Mesenchymal stem cell (in vitro differentiated cells and primary cell): ENCODE measurements around the gene GALNT16.

Experiments
- DNase-seq: peaks from one replicate; pipeline ENCODE4 v3.0.0-alpha.2; 2013
- H2AFZ ChIP-seq: one replicate; pipeline ENCODE4 v1.6.1; 2013; ENCODE audit warnings: low read depth, mild to moderate bottlenecking, control low read depth, inconsistent platforms, low read length, moderate library complexity
- H2AK5ac ChIP-seq: 2 replicates; pipeline ENCODE4 v1.6.1; 2013; ENCODE audit warnings: low read length, moderate library complexity, mild to moderate bottlenecking, inconsistent platforms; ENCODE audit not compliant: severe bottlenecking
- H2BK120ac ChIP-seq: one replicate; pipeline ENCODE4 v1.6.1; 2013; ENCODE audit warnings: low read depth, mild to moderate bottlenecking, inconsistent platforms, low read length, moderate library complexity
- H2BK12ac ChIP-seq, 2 experiments: one replicate each; pipeline ENCODE4 v1.6.1; 2013; ENCODE audit warnings: inconsistent platforms in 2 of 2, low read length in 2 of 2, mild to moderate bottlenecking in 2 of 2, moderate library complexity in 2 of 2, control low read depth in 1 of 2
- H2BK15ac ChIP-seq: one replicate; pipeline ENCODE4 v1.6.1; 2013; ENCODE audit warnings: mild to moderate bottlenecking, low read depth, inconsistent platforms; ENCODE audit not compliant: poor library complexity, severe bottlenecking
- H2BK5ac ChIP-seq: 2 replicates; pipeline ENCODE4 v1.6.1; 2013; ENCODE audit warnings: low read depth, mild to moderate bottlenecking, low read length, control low read depth, inconsistent platforms; ENCODE audit not compliant: poor library complexity, severe bottlenecking
- H3K14ac ChIP-seq, 2 experiments: one replicate each; pipeline ENCODE4 v1.6.1; 2013; ENCODE audit warnings: inconsistent platforms in 2 of 2, low read length in 2 of 2, control low read depth in 1 of 2, mild to moderate bottlenecking in 1 of 2, moderate library complexity in 1 of 2
- H3K18ac ChIP-seq, 2 experiments: one replicate each; pipeline ENCODE4 v1.6.1; 2013; ENCODE audit warnings: inconsistent platforms in 2 of 2, low read length in 2 of 2, control low read depth in 1 of 2, low read depth in 1 of 2, mild to moderate bottlenecking in 1 of 2
- H3K23ac ChIP-seq, 2 experiments: one replicate each; pipeline ENCODE4 v1.6.1; 2013; ENCODE audit warnings: inconsistent platforms in 2 of 2, low read length in 2 of 2, mild to moderate bottlenecking in 2 of 2, moderate library complexity in 2 of 2, control low read depth in 1 of 2
- H3K27ac ChIP-seq: 2 replicates; pipeline ENCODE4 v1.5.1; 2013; ENCODE audit warnings: mild to moderate bottlenecking, moderate library complexity, low read length, control low read depth, inconsistent platforms; ENCODE audit not compliant: poor library complexity, severe bottlenecking
- H3K27me3 ChIP-seq, 2 experiments: 2 replicates each; pipeline versions ENCODE4 v1.6.1 to v1.7.0; 2013; ENCODE audit warnings: low read length in 2 of 2, mild to moderate bottlenecking in 2 of 2, moderate library complexity in 2 of 2, control low read depth in 1 of 2, inconsistent platforms in 1 of 2; ENCODE audit not compliant: control insufficient read depth in 1 of 2, insufficient read depth in 1 of 2
- H3K36me3 ChIP-seq, 2 experiments: 2 replicates each; pipeline versions ENCODE4 v1.6.1 to v1.7.0; 2013; ENCODE audit warnings: low read length in 2 of 2, control low read depth in 1 of 2, inconsistent platforms in 1 of 2, low read depth in 1 of 2, mild to moderate bottlenecking in 1 of 2; ENCODE audit not compliant: insufficient read depth in 2 of 2, control insufficient read depth in 1 of 2
- H3K4ac ChIP-seq, 2 experiments: one replicate each; pipeline ENCODE4 v1.6.1; 2013; ENCODE audit warnings: inconsistent platforms in 2 of 2, low read length in 2 of 2, mild to moderate bottlenecking in 2 of 2, moderate library complexity in 2 of 2, control low read depth in 1 of 2, low read depth in 1 of 2
- H3K4me1 ChIP-seq: 2 replicates; pipeline ENCODE4 v1.6.1; 2013; ENCODE audit warnings: low read depth, low read length, control low read depth; ENCODE audit not compliant: control insufficient read depth, insufficient read depth
- H3K4me2 ChIP-seq: 2 replicates; pipeline ENCODE4 v1.6.1; 2013; ENCODE audit warnings: low read length, mild to moderate bottlenecking, inconsistent platforms; ENCODE audit not compliant: poor library complexity, severe bottlenecking
- H3K4me3 ChIP-seq, 2 experiments: 2 replicates each; pipeline versions ENCODE4 v1.5.1 to v1.7.0; 2013; ENCODE audit warnings: low read length in 2 of 2, mild to moderate bottlenecking in 2 of 2, control low read depth in 1 of 2, low read depth in 1 of 2; ENCODE audit not compliant: insufficient read depth in 1 of 2
- H3K79me1 ChIP-seq: replicated peaks from 2 replicates; pipeline ENCODE4 v1.6.1; 2013; ENCODE audit warnings: mild to moderate bottlenecking, control low read depth, low read length, inconsistent platforms; ENCODE audit not compliant: poor library complexity, severe bottlenecking
- H3K9ac ChIP-seq: 2 replicates; pipeline ENCODE4 v1.7.0; 2013; ENCODE audit warnings: mild to moderate bottlenecking, low read length, moderate library complexity
- H3K9me3 ChIP-seq: 2 replicates; pipeline ENCODE4 v1.7.0; 2013; ENCODE audit warnings: mild to moderate bottlenecking, low read length; ENCODE audit not compliant: control insufficient read depth
- H4K8ac ChIP-seq: one replicate; pipeline ENCODE4 v1.6.1; 2013; ENCODE audit warnings: inconsistent platforms, mild to moderate bottlenecking, low read length, moderate library complexity
- H4K91ac ChIP-seq: one replicate; pipeline ENCODE4 v1.6.1; 2013; ENCODE audit warnings: mild to moderate bottlenecking, low read length, inconsistent platforms
- WGBS: methylation state at CpG from one replicate; pipeline ENCODE4 v1.1.7; 2013; ENCODE audit warnings: mixed read lengths; 5-methylcytosine and 5-hydroxymethylcytosine counted together

GALNT16 gene

DNA sequence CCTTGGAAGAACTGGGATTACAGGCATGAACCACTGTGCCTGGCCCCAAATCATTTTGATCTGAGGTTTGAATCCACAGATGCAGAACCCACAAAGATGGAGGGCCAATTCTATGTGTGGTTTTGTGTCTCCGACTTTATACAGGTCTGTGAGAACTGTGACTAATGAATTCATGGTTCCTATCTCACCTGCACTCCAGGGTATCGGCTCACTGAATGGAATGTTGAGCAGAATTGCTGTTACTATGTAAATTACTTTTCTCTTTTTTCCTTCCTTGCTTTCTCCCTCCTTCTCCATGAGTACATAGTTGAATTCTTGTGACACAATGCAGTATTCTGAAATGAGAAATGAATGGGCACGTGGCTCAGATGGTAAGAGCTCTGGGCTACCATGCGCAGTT is 21.1 kb upstream of the GALNT16 start:
- H2BK12ac ChIP-seq = no peak overlapping the region
- no peak overlapping the region for H3K14ac ChIP-seq
- H3K4me1 ChIP-seq = no peaks in the 10 kb centered on the region
- no peak overlapping the region for H2BK120ac ChIP-seq
- H3K36me3 ChIP-seq = peaks cover 37 to 42% of the 10 kb centered on the region in 2 experiments
- H3K18ac ChIP-seq = no peak overlapping the region
- H3K4me3 ChIP-seq = no peak overlapping the region
- H3K27me3 ChIP-seq = no peaks in the 10 kb centered on the region
- no peak overlapping the region for H2AFZ ChIP-seq
- H3K79me1 ChIP-seq = no peaks in the 10 kb centered on the region
- no peak overlapping the region for H2BK5ac ChIP-seq
- no peak overlapping the region for H4K91ac ChIP-seq
- no peak for DNase-seq
- no peaks in the 10 kb centered on the region for H3K9me3 ChIP-seq
- no peak overlapping the region for H2BK15ac ChIP-seq
- no peak overlapping the region for H2AK5ac ChIP-seq
- no peak overlapping the region for H3K4ac ChIP-seq
- no peak overlapping the region for H3K27ac ChIP-seq
- no peak overlapping the region for H3K9ac ChIP-seq
- H3K4me2 ChIP-seq = no peak overlapping the region
- H3K23ac ChIP-seq = no peak overlapping the region
- 91% methylated on average over 3 of the region's 4 CpGs for WGBS
- no peak overlapping the region for H4K8ac ChIP-seq

GRCh38 chr14:69240527-69241173 is 19.3 kb upstream of the GALNT16 start:
- H2BK5ac ChIP-seq = no peak overlapping the region
- no peak overlapping the region for H3K4ac ChIP-seq
- H3K4me2 ChIP-seq = no peak overlapping the region
- H3K27me3 ChIP-seq = no peaks in the 10 kb centered on the region
- H2BK120ac ChIP-seq = no peak overlapping the region
- no peak overlapping the region for H2BK15ac ChIP-seq
- no peak overlapping the region for H4K91ac ChIP-seq
- no peak overlapping the region for H4K8ac ChIP-seq
- H3K27ac ChIP-seq = no peak overlapping the region
- no peak overlapping the region for H3K23ac ChIP-seq
- H3K9ac ChIP-seq = no peak overlapping the region
- H3K36me3 ChIP-seq = peaks cover 34 to 38% of the 10 kb centered on the region in 2 experiments
- no peaks in the 10 kb centered on the region for H3K9me3 ChIP-seq
- H3K4me3 ChIP-seq = no peak overlapping the region
- 88% methylated on average over 13 of the region's 13 CpGs for WGBS
- H3K4me1 ChIP-seq = no peaks in the 10 kb centered on the region
- H3K14ac ChIP-seq = no peak overlapping the region
- H2AFZ ChIP-seq = no peak overlapping the region
- H3K79me1 ChIP-seq = no peaks in the 10 kb centered on the region
- no peak overlapping the region for H2BK12ac ChIP-seq
- H2AK5ac ChIP-seq = no peak overlapping the region
- no peak for DNase-seq
- no peak overlapping the region for H3K18ac ChIP-seq

DNA sequence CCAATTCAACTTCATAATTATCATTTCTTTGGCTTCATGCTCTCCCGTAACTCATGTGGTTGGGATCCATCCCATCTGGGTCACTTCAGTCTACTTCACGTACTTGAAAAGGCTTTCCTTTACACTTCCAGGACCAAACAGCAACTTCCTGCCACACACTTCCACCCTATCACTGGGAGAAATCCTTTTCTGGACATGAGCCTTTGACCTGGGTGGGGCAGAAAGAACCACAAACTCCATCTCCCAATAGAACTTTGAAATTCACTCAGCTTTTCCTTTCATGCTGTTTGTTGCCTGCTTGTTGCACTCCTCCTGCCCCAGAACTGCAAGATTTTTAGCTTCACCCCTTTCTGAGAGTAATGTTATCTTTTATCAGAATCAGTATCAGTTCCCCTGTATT is 18.4 kb upstream of the GALNT16 start:
- H2AFZ ChIP-seq = no peak overlapping the region
- no peaks in the 10 kb centered on the region for H3K9me3 ChIP-seq
- no peak overlapping the region for H3K27ac ChIP-seq
- H3K4me3 ChIP-seq = no peak overlapping the region
- no peaks in the 10 kb centered on the region for H3K4me1 ChIP-seq
- no peak overlapping the region for H2BK120ac ChIP-seq
- no peak overlapping the region for H2AK5ac ChIP-seq
- H3K27me3 ChIP-seq = no peaks in the 10 kb centered on the region
- no peaks in the 10 kb centered on the region for H3K79me1 ChIP-seq
- WGBS = 68% methylated on average over 2 of the region's 2 CpGs
- peak overlapping the region; percentile 36 for H3K9ac ChIP-seq
- no peak overlapping the region for H2BK15ac ChIP-seq
- H4K91ac ChIP-seq = no peak overlapping the region
- no peak overlapping the region for H3K4ac ChIP-seq
- H4K8ac ChIP-seq = no peak overlapping the region
- H3K14ac ChIP-seq = no peak overlapping the region
- H3K36me3 ChIP-seq = peaks cover 25 to 31% of the 10 kb centered on the region in 2 experiments
- H2BK5ac ChIP-seq = no peak overlapping the region
- no peak overlapping the region for H3K23ac ChIP-seq
- H2BK12ac ChIP-seq = no peak overlapping the region
- H3K4me2 ChIP-seq = no peak overlapping the region
- no peak for DNase-seq
- no peak overlapping the region for H3K18ac ChIP-seq

DNA sequence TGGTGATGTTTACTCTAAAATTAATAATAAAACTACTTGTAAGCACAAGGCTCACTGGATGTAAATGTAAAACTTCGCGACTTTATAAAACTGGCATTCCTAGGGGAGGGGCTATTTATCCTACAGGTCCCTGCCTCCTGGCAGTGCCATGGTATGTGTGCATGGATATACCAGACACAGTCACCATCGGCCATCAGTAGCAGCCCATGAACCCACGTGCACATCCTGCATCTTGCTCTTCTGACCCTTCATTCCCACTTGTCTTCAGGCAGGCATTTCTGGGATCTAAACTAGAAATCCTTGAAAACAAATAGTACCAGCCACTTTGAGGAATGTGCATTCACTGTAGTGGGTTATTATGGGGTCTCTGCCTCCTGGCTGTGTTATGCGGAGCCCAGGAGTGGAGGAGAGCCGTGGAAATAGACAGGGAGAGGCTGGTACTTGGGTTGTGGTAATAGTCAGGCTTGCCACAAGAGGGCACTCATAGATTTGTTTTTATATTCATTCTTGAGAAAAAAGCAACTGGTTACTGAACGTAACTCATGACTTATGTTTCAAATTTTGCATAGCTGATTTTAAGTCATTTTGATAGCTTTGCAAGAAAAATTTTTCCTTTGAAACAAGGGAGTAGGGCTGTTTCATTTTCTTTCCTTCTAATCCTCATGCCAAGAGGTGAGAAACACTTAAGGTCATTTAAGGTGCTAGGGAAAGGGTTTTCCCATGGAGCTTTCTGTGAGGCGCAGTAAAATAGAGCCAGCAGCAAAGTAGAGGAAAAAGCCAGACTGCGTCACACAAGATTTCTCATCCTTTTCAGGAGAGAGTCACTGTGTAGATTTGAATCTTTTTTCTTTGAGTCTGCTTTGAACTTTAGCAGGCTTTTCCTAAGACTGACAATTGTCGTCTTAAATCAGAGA is 17.4 kb upstream of the GALNT16 start:
- no peak overlapping the region for H3K4me2 ChIP-seq
- no peak overlapping the region for H3K27ac ChIP-seq
- H3K9ac ChIP-seq = peak overlapping the region; percentile 83
- no peaks in the 10 kb centered on the region for H3K9me3 ChIP-seq
- H3K27me3 ChIP-seq = no peaks in the 10 kb centered on the region
- H3K4me3 ChIP-seq = peak overlapping the region in 1 of 2 experiments; percentile 33
- H3K4ac ChIP-seq = no peak overlapping the region
- no peaks in the 10 kb centered on the region for H3K79me1 ChIP-seq
- no peak overlapping the region for H3K23ac ChIP-seq
- H2AK5ac ChIP-seq = no peak overlapping the region
- WGBS = 78% methylated on average over 8 of the region's 10 CpGs
- no peak overlapping the region for H2BK15ac ChIP-seq
- peaks cover 17 to 22% of the 10 kb centered on the region in 2 experiments for H3K36me3 ChIP-seq
- no peak overlapping the region for H4K8ac ChIP-seq
- no peak overlapping the region for H3K18ac ChIP-seq
- H2BK120ac ChIP-seq = no peak overlapping the region
- no peaks in the 10 kb centered on the region for H3K4me1 ChIP-seq
- DNase-seq = peak; percentile 76
- no peak overlapping the region for H2BK5ac ChIP-seq
- no peak overlapping the region for H3K14ac ChIP-seq
- H2BK12ac ChIP-seq = no peak overlapping the region
- no peak overlapping the region for H2AFZ ChIP-seq
- no peak overlapping the region for H4K91ac ChIP-seq
